Chondrocyte (in vitro differentiated cells): Measurements from ENCODE around the gene BMF. TPM values are rescaled to one million over a fixed set of nuclear protein-coding genes. Genes with fewer than 3 reads are reported as not detected.

Source experiments
- DNase-seq: peaks from one replicate; pipeline ENCODE4 v3.0.0; 2021; ENCODE audit warnings: mixed read lengths, low spot score
- H3K27ac Mint-ChIP-seq: one replicate; pipeline ENCODE4 v1.8.0; 2021; ENCODE audit warnings: mild to moderate bottlenecking, moderate library complexity, mixed read lengths; ENCODE audit not compliant: unreplicated experiment
- H3K27me3 Mint-ChIP-seq: 2 replicates; pipeline ENCODE4 v1.8.0; 2021; ENCODE audit warnings: low read depth, mixed read lengths
- H3K36me3 Mint-ChIP-seq: 2 replicates; pipeline ENCODE4 v1.8.0; 2021; ENCODE audit warnings: low read depth, mixed read lengths
- H3K4me1 Mint-ChIP-seq: 2 replicates; pipeline ENCODE4 v1.8.0; 2021; ENCODE audit warnings: low read depth, mild to moderate bottlenecking, mixed read lengths
- H3K4me3 Mint-ChIP-seq: one replicate; pipeline ENCODE4 v1.8.0; 2021; ENCODE audit warnings: mild to moderate bottlenecking, moderate library complexity, mixed read lengths; ENCODE audit not compliant: unreplicated experiment
- H3K9me3 Mint-ChIP-seq: 2 replicates; pipeline ENCODE4 v1.8.0; 2021; ENCODE audit warnings: low read depth, mixed read lengths
- CTCF ChIP-seq: fragments of 200-600 bp; sonication (generic); IDR thresholded peaks from 2 replicates; pipeline ENCODE4 v1.5.0; 2021; ENCODE audit warnings: antibody characterized with exemption, mild to moderate bottlenecking, moderate library complexity
- total RNA-seq: library from RNA; stranded (reverse); gene quantifications from 3 replicates; pipeline ENCODE4 v1.2.1, GENCODE V29; 2021

Gene BMF
- total RNA-seq, 1 donor from 2014 or later = 17.9 TPM

GRCh38 chr15:40092979-40093869 is 15.5 kb downstream of the BMF start:
- Mint-ChIP-seq H3K9me3 (no peaks in the 10 kb centered on the region), H3K4me1 (peaks cover 86% of the 10 kb centered on the region), H3K27me3 (no peaks in the 10 kb centered on the region), H3K4me3 (no peak overlapping the region), H3K27ac (peak overlapping the region; percentile 72), H3K36me3 (peaks cover 15% of the 10 kb centered on the region)
- TF ChIP-seq CTCF = no peak
- DNase-seq = no peak

GRCh38 chr15:40092256-40092978 is 16.3 kb downstream of the BMF start:
- no peaks in the 10 kb centered on the region for H3K27me3 Mint-ChIP-seq
- no peaks in the 10 kb centered on the region for H3K9me3 Mint-ChIP-seq
- H3K36me3 Mint-ChIP-seq = peaks cover 15% of the 10 kb centered on the region
- no peak for DNase-seq
- TF ChIP-seq CTCF = no peak
- peaks cover 85% of the 10 kb centered on the region for H3K4me1 Mint-ChIP-seq
- no peak overlapping the region for H3K4me3 Mint-ChIP-seq
- peak overlapping the region; percentile 72 for H3K27ac Mint-ChIP-seq

GRCh38 chr15:40091861-40092255 is 16.8 kb downstream of the BMF start:
- DNase-seq = no peak
- no peaks in the 10 kb centered on the region for H3K27me3 Mint-ChIP-seq
- peaks cover 85% of the 10 kb centered on the region for H3K4me1 Mint-ChIP-seq
- no peaks in the 10 kb centered on the region for H3K9me3 Mint-ChIP-seq
- no peak overlapping the region for H3K4me3 Mint-ChIP-seq
- TF ChIP-seq CTCF = no peak
- H3K27ac Mint-ChIP-seq = peak overlapping the region; percentile 72
- H3K36me3 Mint-ChIP-seq = peaks cover 12% of the 10 kb centered on the region

GRCh38 chr15:40090774-40091455 is 17.8 kb downstream of the BMF start:
- TF ChIP-seq CTCF = no peak
- peak; percentile 50 for DNase-seq
- no peak overlapping the region for H3K4me3 Mint-ChIP-seq
- H3K27ac Mint-ChIP-seq = no peak overlapping the region
- no peaks in the 10 kb centered on the region for H3K27me3 Mint-ChIP-seq
- no peaks in the 10 kb centered on the region for H3K9me3 Mint-ChIP-seq
- peaks cover 12% of the 10 kb centered on the region for H3K36me3 Mint-ChIP-seq
- peaks cover 84% of the 10 kb centered on the region for H3K4me1 Mint-ChIP-seq
